HG03457 (cell line): Measurements from ENCODE around the gene LIM2.
"Not testable (repeated sequence)": the region's sequence is repeated elsewhere in the genome, so short reads cannot be mapped to it uniquely, and the experiment has no call there.

ENCODE experiments used
- ATAC-seq: cut with Tn5 transposase; IDR thresholded peaks from one replicate; pipeline ENCODE4 v1.9.1; 2021; ENCODE audit warnings: moderate number of reproducible peaks; ENCODE audit not compliant: unreplicated experiment

The LIM2 gene

GRCh38 chr19:51387924-51388389 is at the start of gene LIM2:
LIM2 (minus strand) TSS chr19:51387974; CDS start chr19:51387443, 531 bp downstream.
- no peak for ATAC-seq

- ATAC-seq = no peak
Measured at GRCh38 chr19:51434456-51434855, 46.7 kb upstream of the LIM2 start.

- ATAC-seq = no peak
Measured at GRCh38 chr19:51433043-51433442, 45.3 kb upstream of the LIM2 start.

- ATAC-seq = no peak
Measured at GRCh38 chr19:51431124-51431523, 43.4 kb upstream of the LIM2 start.

GRCh38 chr19:51430221-51430620 is 42.4 kb upstream of the LIM2 start:
- ATAC-seq = no peak

- no peak for ATAC-seq
Measured at GRCh38 chr19:51427201-51427600, 39.4 kb upstream of the LIM2 start.

- ATAC-seq = no peak
Measured at GRCh38 chr19:51422053-51422448, 34.3 kb upstream of the LIM2 start.

GRCh38 chr19:51421229-51422052 is 33.7 kb upstream of the LIM2 start:
- no peak for ATAC-seq

- not testable (repeated sequence) for ATAC-seq
Measured at GRCh38 chr19:51420511-51420910, 32.7 kb upstream of the LIM2 start.

GRCh38 chr19:51418707-51419106 is 30.9 kb upstream of the LIM2 start:
- no peak for ATAC-seq

- no peak for ATAC-seq
Measured at GRCh38 chr19:51417810-51418157, 30.0 kb upstream of the LIM2 start.

GRCh38 chr19:51417107-51417809 is 29.5 kb upstream of the LIM2 start, which contains the start of gene SIGLEC10:
SIGLEC10 (minus strand) TSS chr19:51417642; CDS start chr19:51417581, 61 bp downstream.
- no peak for ATAC-seq

- ATAC-seq = not testable (repeated sequence)
Measured at GRCh38 chr19:51416422-51416821, 28.6 kb upstream of the LIM2 start.

GRCh38 chr19:51415187-51415586 is 27.4 kb upstream of the LIM2 start:
- ATAC-seq = no peak

- ATAC-seq = no peak
Measured at GRCh38 chr19:51410950-51411748, 23.4 kb upstream of the LIM2 start.

GRCh38 chr19:51407511-51408131 is 19.8 kb upstream of the LIM2 start:
- no peak for ATAC-seq

GRCh38 chr19:51402117-51402516 is 14.3 kb upstream of the LIM2 start:
- no peak for ATAC-seq

GRCh38 chr19:51399936-51400335 is 12.2 kb upstream of the LIM2 start:
- not testable (repeated sequence) for ATAC-seq

- no peak for ATAC-seq
Measured at GRCh38 chr19:51399231-51399630, 11.5 kb upstream of the LIM2 start.

- ATAC-seq = no peak
Measured at GRCh38 chr19:51398096-51398704, 10.4 kb upstream of the LIM2 start.
